GM12878 (cell line): Measurements from ENCODE around the gene ELFN2. TPM values are rescaled to one million over a fixed set of nuclear protein-coding genes. Genes with fewer than 3 reads are reported as not detected.

Experiments used
- ATAC-seq: fragments of 200-7000 bp; cut with Tn5 transposase; 3 replicates; pipeline ENCODE4 v1.9.1; 2020; ENCODE audit warnings: mild to moderate bottlenecking, moderate library complexity
- BruUV-seq: library from RNA; stranded (reverse); fragments of 400-500 nt; replicated peaks from 2 replicates; lab custom pipeline; 2021; lab: Mats Ljungman, UMichigan
- CTCF ChIA-PET: fragments of 300-600 bp; sonication (Branson Sonifier 250); formaldehyde crosslinking; extraction: SDS; loops from one replicate; lab custom pipeline; 2021; ENCODE audit warnings: inconsistent platforms; lab: Yijun Ruan, JAX
- POLR2A ChIA-PET: fragments of 350-600 bp; formaldehyde crosslinking; extraction: SDS; loops from one replicate; lab custom pipeline; 2021; ENCODE audit warnings: inconsistent platforms; lab: Charles Lee
- RAD21 ChIA-PET: fragments of 300-600 bp; sonication (Branson Sonifier 250); formaldehyde crosslinking; loops from one replicate; lab custom pipeline; 2023; ENCODE audit warnings: antibody characterized with exemption; ENCODE audit not compliant: unreplicated experiment; lab: Charles Lee
- SMC1A ChIA-PET: fragments of 300-600 bp; sonication (Branson Sonifier 250); formaldehyde crosslinking; loops from one replicate; lab custom pipeline; 2023; ENCODE audit not compliant: unreplicated experiment, uncharacterized antibody; lab: Charles Lee
- DNase-seq: peaks from one replicate; pipeline ENCODE4 v3.0.0-alpha.2; 2011; ENCODE audit warnings: low read depth, low spot score
- FAIRE-seq: peaks from 3 replicates; lab custom pipeline; 2011; peaks lifted over from hg19 to GRCh38; lab: Jason Lieb, UNC
- H2AFZ ChIP-seq: 2 replicates; pipeline ENCODE4 v1.6.0; 2011; ENCODE audit warnings: low read depth, low read length, control low read depth; ENCODE audit not compliant: control insufficient read depth
- H3K27ac ChIP-seq: 2 replicates; pipeline ENCODE4 v1.5.1; 2011; ENCODE audit warnings: control low read depth; ENCODE audit not compliant: control insufficient read depth, insufficient read depth
- H3K27me3 ChIP-seq, 2 experiments: replicated peaks in 1 of 2; 2 replicates each; pipeline versions ENCODE4 v1.6.0 to v1.6.1; 2011; ENCODE audit warnings: low read length in 1 of 2; ENCODE audit not compliant: control insufficient read depth in 2 of 2, insufficient read depth in 2 of 2
- H3K36me3 ChIP-seq, 2 experiments: 2 replicates each; pipeline ENCODE4 v1.5.1; 2011; ENCODE audit warnings: low read length in 1 of 2; ENCODE audit not compliant: control insufficient read depth in 2 of 2, insufficient read depth in 2 of 2
- H3K4me1 ChIP-seq: 2 replicates; pipeline ENCODE4 v1.6.1; 2011; ENCODE audit warnings: mild to moderate bottlenecking, low read length, moderate library complexity, mixed read lengths; ENCODE audit not compliant: control insufficient read depth, insufficient read depth
- H3K4me2 ChIP-seq: 2 replicates; pipeline ENCODE4 v1.6.0; 2011; ENCODE audit warnings: control low read depth; ENCODE audit not compliant: control insufficient read depth, insufficient read depth
- H3K4me3 ChIP-seq: fragments of 200-600 bp; sonication (generic); 2 replicates; pipeline ENCODE4 v1.5.1; 2016
- H3K79me2 ChIP-seq: 2 replicates; pipeline ENCODE4 v1.6.0; 2011; ENCODE audit warnings: low read length; ENCODE audit not compliant: control insufficient read depth, insufficient read depth
- H3K9ac ChIP-seq: 2 replicates; pipeline ENCODE4 v1.8.0; 2011; ENCODE audit warnings: low read length, control low read depth, mixed read lengths; ENCODE audit not compliant: control insufficient read depth, insufficient read depth
- H3K9me3 ChIP-seq: replicated peaks from 3 replicates; pipeline ENCODE4 v1.5.1; 2011; ENCODE audit warnings: mild to moderate bottlenecking, low read length; ENCODE audit not compliant: control insufficient read depth, insufficient read depth
- H4K20me1 ChIP-seq: 2 replicates; pipeline ENCODE4 v1.6.0; 2011; ENCODE audit not compliant: control insufficient read depth, insufficient read depth
- BCL11A ChIP-seq: IDR thresholded peaks from 2 replicates; pipeline ENCODE4 v1.6.1; 2011; ENCODE audit warnings: low read depth, low read length
- CREM ChIP-seq: IDR thresholded peaks from 2 replicates; pipeline ENCODE4 v1.6.1; 2014; ENCODE audit warnings: antibody characterized with exemption, low read depth
- EP300 ChIP-seq, 2 experiments: fragments of 150-350 bp in 1 of 2; IDR thresholded peaks; 2 replicates each; pipeline ENCODE4 v1.6.1; 2011 to 2012; ENCODE audit warnings: low read depth in 2 of 2, low read length in 2 of 2, borderline replicate concordance in 1 of 2, improper control_type of control experiment in 1 of 2, inconsistent platforms in 1 of 2; ENCODE audit not compliant: control insufficient read depth in 1 of 2
- EZH2 ChIP-seq: IDR thresholded peaks from 2 replicates; pipeline ENCODE4 v1.6.1; 2012; ENCODE audit warnings: low read depth, mild to moderate bottlenecking, control low read depth, inconsistent platforms, low read length, borderline replicate concordance; ENCODE audit not compliant: control insufficient read depth
- FOXM1 ChIP-seq: IDR thresholded peaks from 2 replicates; pipeline ENCODE4 v1.6.1; 2012; ENCODE audit warnings: low read depth, mild to moderate bottlenecking, inconsistent platforms, low read length, moderate library complexity
- IRF5 ChIP-seq: fragments of 450-650 bp; IDR thresholded peaks from 2 replicates; pipeline ENCODE4 v1.6.1; 2017; ENCODE audit warnings: borderline replicate concordance
- LARP7 ChIP-seq: fragments of 450-650 bp; IDR thresholded peaks from 2 replicates; pipeline ENCODE4 v1.6.1; 2017; ENCODE audit warnings: mild to moderate bottlenecking
- MEF2A ChIP-seq: IDR thresholded peaks from 2 replicates; pipeline ENCODE4 v1.6.1; 2011; ENCODE audit warnings: low read depth, mild to moderate bottlenecking, low read length, moderate library complexity; ENCODE audit not compliant: insufficient read depth
- NBN ChIP-seq: fragments of 450-650 bp; IDR thresholded peaks from 2 replicates; pipeline ENCODE4 v1.6.1; 2016
- NFYA ChIP-seq: IDR thresholded peaks from 2 replicates; pipeline ENCODE4 v1.6.1; 2011; ENCODE audit warnings: low read depth, mild to moderate bottlenecking, low read length, improper control_type of control experiment, borderline replicate concordance
- NFYB ChIP-seq: IDR thresholded peaks from 2 replicates; pipeline ENCODE4 v1.6.1; 2011; ENCODE audit warnings: low read depth, mild to moderate bottlenecking, low read length, improper control_type of control experiment, moderate library complexity; ENCODE audit not compliant: insufficient read depth
- NRF1 ChIP-seq: conservative IDR thresholded peaks from 2 replicates; pipeline ENCODE4 v1.6.1; 2011; ENCODE audit warnings: mild to moderate bottlenecking, low read depth, low read length, improper control_type of control experiment
- RFX5 ChIP-seq: IDR thresholded peaks from 2 replicates; pipeline ENCODE4 v1.6.1; 2011; ENCODE audit warnings: low read depth, low read length, improper control_type of control experiment
- SMARCA5 ChIP-seq: fragments of 450-650 bp; IDR thresholded peaks from 2 replicates; pipeline ENCODE4 v1.6.1; 2017; ENCODE audit warnings: mild to moderate bottlenecking
- SMC3 ChIP-seq: IDR thresholded peaks from 2 replicates; pipeline ENCODE4 v1.6.1; 2011; ENCODE audit warnings: low read length, improper control_type of control experiment, borderline replicate concordance
- ZNF217 ChIP-seq: fragments of 450-650 bp; IDR thresholded peaks from 2 replicates; pipeline ENCODE4 v1.6.1; 2017; ENCODE audit warnings: antibody characterized with exemption, mild to moderate bottlenecking
- ZNF622 ChIP-seq: fragments of 450-650 bp; IDR thresholded peaks from 2 replicates; pipeline ENCODE4 v1.6.1; 2017; ENCODE audit warnings: mild to moderate bottlenecking, inconsistent platforms
- WGBS: methylation state at CpG from one replicate; pipeline ENCODE4 v1.1.6; 2016; ENCODE audit warnings: low lambda C conversion rate; ENCODE audit not compliant: insufficient replicate concordance, insufficient coverage; ENCODE audit errors: missing lambda C conversion rate; 5-methylcytosine and 5-hydroxymethylcytosine counted together
- in situ Hi-C: fragments of 300-500 bp; cut with MboI; formaldehyde crosslinking; loops from 9 replicates; pipeline ENCODE4 v1.14.3; 2018; ENCODE audit warnings: mixed read lengths
- intact Hi-C: fragments of 100-400 bp; cut with micrococcal nuclease; formaldehyde crosslinking; loops from one replicate; pipeline ENCODE4 v1.14.2; 2022; ENCODE audit not compliant: unreplicated experiment
- polyA plus RNA-seq, 11 experiments: library from polyadenylated mRNA; depleted of rRNA in 4 of 11; unstranded in 6 of 11; stranded (reverse) in 5 of 11; fragments of >200 nt; fragmentation: Nextera tagmentation in 4 of 11; fragmentation: Illumina TruSeq in 1 of 11; extraction: Ambion mirVana in 4 of 11; extraction: Trizol in 1 of 11; gene quantifications; 1 replicate in 1 of 11; 2 replicates in 10 of 11; pipeline versions ENCODE4 v1.2.1 to v1.2.3, GENCODE V29; 2011 to 2016; ENCODE audit warnings: inconsistent platforms in 2 of 11, missing spikeins in 2 of 11, low read depth in 1 of 11
- total RNA-seq, 4 experiments: library from RNA; depleted of rRNA in 3 of 4; stranded (reverse); fragments of >200 nt in 3 of 4; fragmentation: Illumina TruSeq in 1 of 4; extraction: Trizol in 1 of 4; gene quantifications; 2 replicates each; pipeline versions ENCODE4 v1.2.1 to v1.2.3, GENCODE V29; 2013 to 2021

Gene ELFN2
- total and polyA plus RNA-seq, 10 of the 15 experiments (the other 5 are each of a cell fraction or from before 2014, with no cell fraction given): 0.03 to 0.05 TPM; not detected in 8

DNA sequence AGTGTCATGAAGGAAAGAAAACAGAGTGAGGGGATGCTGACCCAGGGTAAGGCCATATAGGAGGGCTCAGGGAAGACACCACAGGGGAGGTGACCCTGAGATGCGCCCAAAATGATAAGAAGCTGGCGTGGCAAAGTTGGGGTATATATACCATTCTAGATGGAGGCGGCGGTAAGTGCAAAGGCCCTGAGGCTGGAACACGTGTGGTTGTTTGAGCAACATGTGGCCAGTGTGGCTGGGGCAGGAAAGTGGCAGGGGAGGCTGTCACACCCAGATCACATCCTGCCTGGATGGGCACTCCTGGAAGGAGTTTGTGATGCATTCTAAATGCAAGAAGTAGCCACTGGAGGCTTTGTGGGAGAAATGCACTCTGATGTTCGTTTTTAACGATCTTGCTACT, 74.8 kb downstream of the ELFN2 start:
- intact Hi-C loops (no loop called here), in situ Hi-C loops (no loop called here)
- ATAC-seq (no peak), FAIRE-seq (no peak), DNase-seq (no peak)
- Histone ChIP-seq H3K9me3 (no peaks in the 10 kb centered on the region), H3K4me3 (no peak overlapping the region), H3K9ac (no peak overlapping the region), H3K27ac (no peak overlapping the region), H3K79me2 (no peaks in the 10 kb centered on the region), H4K20me1 (no peaks in the 10 kb centered on the region), H3K4me1 (no peaks in the 10 kb centered on the region), H3K4me2 (no peak overlapping the region), H2AFZ (no peak overlapping the region), H3K27me3 (peaks cover 4 to 7% of the 10 kb centered on the region in 2 experiments; a peak in 3 of 4 replicates), H3K36me3 (no peaks in the 10 kb centered on the region)
- POLR2A ChIA-PET: no interaction called here
- no TSS peak for BruUV-seq
- SMC1A ChIA-PET: no interaction called here
- TF ChIP-seq NRF1 (no peak), IRF5 (no peak), ZNF622 (no peak), ZNF217 (no peak), EP300 (IDR thresholded peaks at IDR 0.05; ENCODE audit: borderline replicate concordance in 1 of 2, control insufficient read depth in 1 of 2, low read depth in 2 of 2, low read length in 2 of 2) (no peak), NFYA (no peak), NBN (no peak), CREM (no peak), MEF2A (no peak), FOXM1 (no peak), NFYB (no peak), BCL11A (no peak), EZH2 (no peak), RFX5 (no peak), SMARCA5 (no peak), SMC3 (no peak), LARP7 (no peak)
- RAD21 ChIA-PET: no interaction called here
- CTCF ChIA-PET: interaction anchor here (1.1 kb wide), 1 partner anchor 91 kb away, joined by 4 read pairs; no protein-coding TSS in a partner anchor
- 35% methylated on average over 7 of the region's 7 CpGs for WGBS
